ENCODE results near the gene ERCC5. TPM values are rescaled to one million over a fixed set of nuclear protein-coding genes. Genes with fewer than 3 reads are reported as not detected.

ERCC5 gene
- total and polyA plus RNA-seq, 12 donors, result 18.1 to 59.5 (median 33.4) TPM

DNA sequence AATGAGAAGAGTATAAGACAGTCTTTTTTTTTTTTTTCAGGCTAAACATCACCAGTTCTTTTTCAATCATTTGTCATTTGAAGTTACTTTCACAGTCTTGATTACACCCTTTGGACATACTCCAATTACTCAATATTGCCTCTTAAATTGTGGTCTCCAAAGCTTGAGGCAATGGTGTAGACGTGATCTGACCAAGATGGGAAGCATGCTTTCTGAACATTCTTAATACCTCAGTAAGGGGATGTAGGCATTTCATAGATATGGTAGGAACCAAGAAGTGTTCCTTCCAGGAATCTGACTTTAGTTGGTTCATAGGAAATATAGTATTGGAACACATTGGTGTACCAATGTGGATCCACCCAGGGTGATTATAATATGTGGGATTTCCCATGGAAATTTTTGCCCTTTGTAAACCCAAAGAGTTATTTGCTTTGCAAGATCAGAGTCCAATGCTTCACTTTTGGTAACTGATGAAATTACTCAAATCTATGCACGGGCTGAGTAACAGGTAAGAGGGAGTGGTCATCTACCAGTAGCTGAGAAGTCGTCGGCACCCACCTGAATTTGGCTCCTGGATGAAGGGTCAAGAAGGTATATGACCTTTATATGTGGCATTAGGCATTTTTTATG, 62.2 kb downstream of the ERCC5 start:
- no peak for ATAC-seq
- H3K4me1 ChIP-seq, result peaks cover 0 to 5% (median 0%) of the 10 kb centered on the region in 9 donors
- DNase-seq, result no peak
- no peaks in the 10 kb centered on the region for H3K9me3 ChIP-seq
- 84 to 95% methylated on average over 4 of the region's 4 CpGs for WGBS, 2 donors
- no peaks in the 10 kb centered on the region for H3K36me3 ChIP-seq
- TF ChIP-seq CTCF (IDR thresholded peaks at IDR 0.05), result no peak
- H3K27ac ChIP-seq, result no peak overlapping the region
- no peaks in the 10 kb centered on the region for H3K27me3 ChIP-seq
- no peak overlapping the region for H3K4me3 ChIP-seq
- intact Hi-C loops (cut with DNase I), result loop anchor here in 1 of 10 donors (10.0 kb wide), 1 partner anchor 1667 kb away; no protein-coding TSS in a partner anchor

DNA sequence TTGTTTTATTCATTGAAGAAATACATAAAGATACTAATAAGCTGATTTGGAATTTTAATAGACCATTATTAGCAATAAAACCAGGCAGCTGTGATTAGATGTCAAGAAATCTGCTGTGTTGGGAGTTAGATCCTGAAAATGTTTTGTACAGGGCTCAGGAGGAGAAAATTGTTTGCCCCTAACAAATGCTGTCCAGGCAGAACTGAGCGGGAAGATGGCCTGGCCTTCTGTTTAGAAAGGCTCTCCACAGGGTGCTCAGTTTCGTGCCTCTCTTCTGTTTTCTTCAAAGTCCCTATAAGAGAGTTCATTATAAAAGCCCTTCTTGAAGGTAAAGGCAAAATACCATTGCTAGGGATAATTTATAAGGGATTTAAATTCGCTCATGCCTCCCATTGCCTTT, 64.1 kb downstream of the ERCC5 start:
- H3K36me3 ChIP-seq, result no peaks in the 10 kb centered on the region
- no peak overlapping the region for H3K4me3 ChIP-seq
- WGBS, 2 donors, result 88 to 89% methylated on average over 3 of the region's 3 CpGs
- ATAC-seq (no peak), DNase-seq (no peak)
- H3K27me3 ChIP-seq, result no peaks in the 10 kb centered on the region
- no peak overlapping the region for H3K27ac ChIP-seq
- TF ChIP-seq CTCF (IDR thresholded peaks at IDR 0.05), result no peak
- peaks cover 0 to 3% (median 0%) of the 10 kb centered on the region in 9 donors for H3K4me1 ChIP-seq
- intact Hi-C loops (cut with DNase I), result loop anchor here in 3 of 10 donors (10.0 kb wide), 3 partner anchors 225 to 1665 kb away; no protein-coding TSS in a partner anchor
- no peaks in the 10 kb centered on the region for H3K9me3 ChIP-seq

DNA sequence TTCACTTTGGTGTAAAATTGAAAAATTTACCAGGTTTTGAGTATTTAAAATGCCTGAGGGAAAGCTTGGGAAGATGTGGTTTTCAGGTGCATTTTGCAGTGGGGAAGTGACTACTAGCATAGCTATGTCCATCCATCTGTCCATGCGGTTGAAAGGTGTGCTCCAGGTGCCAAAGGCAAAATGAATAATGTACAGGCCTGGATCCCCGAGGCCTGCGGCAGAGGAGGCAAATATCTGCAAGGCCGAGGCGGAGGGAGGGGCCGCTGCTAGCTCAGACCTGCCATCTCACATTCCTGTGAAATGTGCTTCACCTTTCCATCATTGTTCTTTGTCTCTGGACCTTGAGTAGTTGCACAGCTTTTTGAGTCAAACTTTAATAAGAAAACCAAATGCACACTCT, 65.5 kb downstream of the ERCC5 start:
- no peaks in the 10 kb centered on the region for H3K27me3 ChIP-seq
- intact Hi-C loops (cut with DNase I), result loop anchor here in 2 of 10 donors (10.0 kb wide), 2 partner anchors 223 to 233 kb away; no protein-coding TSS in a partner anchor
- H3K36me3 ChIP-seq, result no peaks in the 10 kb centered on the region
- 85 to 93% methylated on average over 6 of the region's 6 CpGs for WGBS, 2 donors
- H3K4me1 ChIP-seq, result peaks cover 0 to 14% (median 5%) of the 10 kb centered on the region in 9 donors
- H3K4me3 ChIP-seq, result no peak overlapping the region
- DNase-seq, result no peak
- H3K9me3 ChIP-seq, result no peaks in the 10 kb centered on the region
- no peak for TF ChIP-seq CTCF (IDR thresholded peaks at IDR 0.05)
- H3K27ac ChIP-seq, result no peak overlapping the region
- ATAC-seq, result no peak

DNA sequence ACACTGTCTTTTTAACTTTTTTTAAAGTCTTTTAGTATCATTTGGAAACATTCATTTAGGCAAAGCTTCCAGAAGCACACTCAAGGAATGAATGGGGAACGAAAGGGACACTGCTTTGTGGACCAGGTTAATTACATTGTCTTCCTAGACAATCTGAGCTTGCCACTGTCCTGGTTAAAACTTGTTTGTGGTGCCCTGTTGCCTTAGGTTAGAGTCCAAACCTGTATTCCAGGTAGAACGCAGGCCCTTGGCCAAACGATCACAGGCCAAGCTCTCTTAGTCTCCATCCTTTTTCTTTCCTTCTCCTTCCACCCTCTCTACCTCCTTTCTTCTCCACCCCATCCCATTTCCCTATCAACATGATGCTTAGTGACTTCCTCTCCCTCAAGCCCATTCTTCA, 66.8 kb downstream of the ERCC5 start:
- ATAC-seq (no peak), DNase-seq (no peak)
- H3K9me3 ChIP-seq, result no peaks in the 10 kb centered on the region
- peaks cover 0 to 14% (median 5%) of the 10 kb centered on the region in 9 donors for H3K4me1 ChIP-seq
- H3K27ac ChIP-seq, result no peak overlapping the region
- no peaks in the 10 kb centered on the region for H3K36me3 ChIP-seq
- WGBS, 2 donors, result 83 to 88% methylated on average over 3 of the region's 3 CpGs
- no peaks in the 10 kb centered on the region for H3K27me3 ChIP-seq
- TF ChIP-seq CTCF (IDR thresholded peaks at IDR 0.05), result no peak
- intact Hi-C loops (cut with DNase I), result loop anchor here in 2 of 10 donors (10.0 kb wide), 2 partner anchors 222 to 232 kb away; no protein-coding TSS in a partner anchor
- no peak overlapping the region for H3K4me3 ChIP-seq
